Inflammatory macrophage (primary cell): Measurements from ENCODE around the gene R3HCC1L.

Source experiments
- DNase-seq, 2 donors: peaks; one replicate each; pipeline ENCODE4 v3.0.0-alpha.2; 2020 to 2022

R3HCC1L gene

DNA sequence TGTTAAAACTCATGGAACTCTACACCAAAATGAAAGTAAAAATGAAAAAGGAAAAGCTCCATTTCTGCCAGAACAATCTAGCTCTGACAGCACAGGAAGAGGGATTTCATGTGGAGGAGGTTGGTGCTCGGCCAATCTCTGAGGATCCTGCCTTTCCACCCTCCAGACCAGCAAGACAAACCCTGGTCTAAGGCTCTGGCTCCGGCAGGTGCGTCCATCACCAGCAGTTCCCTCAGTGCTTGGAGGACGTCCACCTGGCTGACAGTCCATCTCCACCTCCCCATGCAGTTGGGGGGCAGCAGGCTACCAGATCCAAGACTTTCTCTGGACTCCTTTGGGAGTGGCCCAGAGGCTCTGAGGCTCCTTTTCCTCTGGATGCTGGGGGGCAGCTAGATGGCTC, 158.5 kb downstream of the R3HCC1L start:
- no peak for DNase-seq

DNA sequence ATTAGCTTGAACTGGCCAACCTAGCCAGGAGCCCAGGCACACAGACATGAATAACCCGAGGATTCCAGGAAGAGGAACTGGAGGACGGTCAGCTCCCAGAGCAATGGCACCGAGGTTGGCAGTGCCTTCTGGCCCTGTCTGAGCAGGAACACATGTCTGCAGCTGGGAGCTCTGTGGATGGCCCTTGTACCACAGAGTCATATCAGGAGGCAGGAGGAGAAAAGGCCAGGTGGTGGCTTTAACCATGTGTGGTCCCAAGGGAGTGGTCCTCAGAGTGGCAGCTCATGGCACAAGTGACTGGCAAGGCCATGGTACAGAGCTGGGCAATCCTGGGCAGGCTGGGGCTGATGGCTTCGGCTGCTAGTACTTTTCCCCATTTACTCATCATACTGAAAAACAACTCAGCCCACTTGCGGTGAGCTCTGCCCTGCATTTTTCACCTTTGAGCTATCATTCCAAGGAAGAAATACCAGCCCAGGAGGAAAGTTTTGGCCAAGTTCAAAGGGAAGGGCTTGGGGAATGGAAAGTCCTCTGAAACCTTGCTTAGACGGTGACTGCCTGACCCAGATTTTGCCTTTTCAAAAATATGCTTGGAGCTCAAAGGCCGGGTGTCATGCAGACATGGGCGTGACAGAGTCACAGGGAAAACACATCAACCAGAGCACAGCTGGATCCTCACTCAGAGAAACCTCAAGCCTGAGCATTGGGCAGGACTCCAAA, 159.3 kb downstream of the R3HCC1L start:
- no peak for DNase-seq

DNA sequence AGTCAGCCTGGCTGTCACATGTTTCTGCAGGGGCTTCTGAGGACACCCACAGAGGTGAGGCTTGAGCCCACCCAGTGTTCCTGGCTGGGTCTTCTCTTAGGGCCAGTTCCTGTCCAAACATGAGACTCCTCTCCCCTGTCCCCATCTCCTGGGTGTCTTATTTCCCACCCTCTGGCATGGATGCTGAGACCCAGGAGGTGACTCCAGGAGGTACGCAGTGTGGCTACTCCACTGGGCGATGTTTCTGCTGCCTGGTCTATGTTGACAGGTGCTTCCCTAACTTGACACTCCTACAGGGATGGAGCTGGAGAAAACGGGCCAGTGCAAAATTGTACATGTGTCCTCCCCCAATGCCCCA, 159.8 kb downstream of the R3HCC1L start:
- DNase-seq: no peak
